ENCODE data around the gene DNA2. TPM values are rescaled to one million over a fixed set of nuclear protein-coding genes. Genes with fewer than 3 reads are reported as not detected.
A peak's percentile ranks its signal among the peaks of the same experiment; 100 is the strongest.

Gene DNA2
- total and polyA plus RNA-seq, 2 of the 13 experiments (the other 11 are each of a cell fraction or from before 2014, with no cell fraction given) = 4.8 to 27.3 TPM

GRCh38 chr10:68385740-68386139 is 86.0 kb downstream of the DNA2 start (continued):
- TF ChIP-seq SMAD3 (CRISPR knock-in tag; IDR thresholded peaks at IDR 0.05) (no peak), FOXM1 (CRISPR knock-in tag; IDR thresholded peaks at IDR 0.05) (no peak), NFE2L1 (CRISPR knock-in tag; IDR thresholded peaks at IDR 0.05; ENCODE audit: borderline replicate concordance) (no peak), ZBTB10 (CRISPR knock-in tag; IDR thresholded peaks at IDR 0.05; ENCODE audit: borderline replicate concordance) (no peak), ATF7 (IDR thresholded peaks at IDR 0.05) (peak; percentile 6; the same call in 1 of the 2 replicates), ATF7 (CRISPR knock-in tag; IDR thresholded peaks at IDR 0.05) (no peak)

DNA sequence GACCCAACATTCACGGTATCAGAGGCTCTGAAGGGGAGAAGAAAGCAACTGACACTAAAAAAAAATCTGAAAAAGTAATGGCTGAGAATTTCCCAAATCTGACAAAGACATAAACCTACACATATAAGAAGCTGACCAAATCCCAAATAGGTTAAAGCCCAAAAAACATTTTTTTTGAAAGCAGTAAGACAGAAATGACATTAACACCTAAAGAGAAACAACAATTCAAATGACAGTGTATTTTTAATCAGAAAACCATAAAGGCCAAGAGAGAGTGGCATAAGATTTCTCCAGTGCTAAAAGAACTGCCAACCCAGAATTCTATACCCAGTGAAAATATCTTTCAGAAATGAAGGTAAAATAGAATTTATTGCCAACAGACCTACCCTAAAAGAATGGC is 100.2 kb downstream of the DNA2 start:
- CTCF ChIA-PET (ENCODE audit: low intra/inter-chr PET ratio, low total read pairs) = no interaction called here

More for the DNA sequence above, 100.2 kb downstream of the DNA2 start:
- BruUV-seq (replicated peaks) = no TSS peak
- H2AFZ ChIP-seq (ENCODE audit: low read length) = no peak overlapping the region
- H3K27me3 ChIP-seq (ENCODE audit: control insufficient read depth in 1 of 2, insufficient read depth in 2 of 2, low read length in 2 of 2) = no peaks in the 10 kb centered on the region
- H4K20me1 ChIP-seq (ENCODE audit: insufficient read depth, low read length) = no peaks in the 10 kb centered on the region; the same call in 1 of the 2 replicates
- H3K9ac ChIP-seq (ENCODE audit: insufficient read depth, low read depth, low read length) = no peak overlapping the region
- POLR2A ChIA-PET = interaction anchor here (0.8 kb wide), 1 partner anchor 529 kb away, joined by 3 read pairs; no protein-coding TSS in a partner anchor
- H3K4me1 ChIP-seq (ENCODE audit: insufficient read depth, low read length) = no peaks in the 10 kb centered on the region
- DNase-seq (ENCODE audit: low spot score) = no peak
- no peak overlapping the region for H3K27ac ChIP-seq (ENCODE audit: extremely low read length, insufficient read depth, low read length)
- in situ Hi-C loops (cut with HindIII; ENCODE audit: extremely low pct_ligation_motif_present, low pct_unique_long_range_greater_than_20kb) = no loop called here
- TF ChIP-seq ZNF354B (CRISPR knock-in tag; IDR thresholded peaks at IDR 0.05) = no peak
- no peak for TF ChIP-seq AGO2 (optimal IDR thresholded peaks at IDR 0.05; ENCODE audit: low read depth, low read length)
- TF ChIP-seq, protein P1, sequence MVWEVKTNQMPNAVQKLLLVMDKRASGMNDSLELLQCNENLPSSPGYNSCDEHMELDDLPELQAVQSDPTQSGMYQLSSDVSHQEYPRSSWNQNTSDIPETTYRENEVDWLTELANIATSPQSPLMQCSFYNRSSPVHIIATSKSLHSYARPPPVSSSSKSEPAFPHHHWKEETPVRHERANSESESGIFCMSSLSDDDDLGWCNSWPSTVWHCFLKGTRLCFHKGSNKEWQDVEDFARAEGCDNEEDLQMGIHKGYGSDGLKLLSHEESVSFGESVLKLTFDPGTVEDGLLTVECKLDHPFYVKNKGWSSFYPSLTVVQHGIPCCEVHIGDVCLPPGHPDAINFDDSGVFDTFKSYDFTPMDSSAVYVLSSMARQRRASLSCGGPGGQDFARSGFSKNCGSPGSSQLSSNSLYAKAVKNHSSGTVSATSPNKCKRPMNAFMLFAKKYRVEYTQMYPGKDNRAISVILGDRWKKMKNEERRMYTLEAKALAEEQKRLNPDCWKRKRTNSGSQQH (CRISPR knock-in tag; IDR thresholded peaks at IDR 0.05; ENCODE audit: low read depth) = no peak
- TF ChIP-seq SNRNP70 (IDR thresholded peaks at IDR 0.05; ENCODE audit: low read depth, low read length) = no peak
- TF ChIP-seq STAT5B (CRISPR knock-in tag; IDR thresholded peaks at IDR 0.05) = no peak
- TF ChIP-seq NPAS2 (CRISPR knock-in tag; IDR thresholded peaks at IDR 0.05; ENCODE audit: borderline replicate concordance) = no peak
- no peak for TF ChIP-seq YEATS4 (CRISPR knock-in tag; IDR thresholded peaks at IDR 0.05; ENCODE audit: borderline replicate concordance)
- no peak for TF ChIP-seq SIN3A (IDR thresholded peaks at IDR 0.05; ENCODE audit: borderline replicate concordance, low read depth, low read length)
- TF ChIP-seq ZNF460 (CRISPR knock-in tag; IDR thresholded peaks at IDR 0.05; ENCODE audit: borderline replicate concordance) = no peak
- no peak for TF ChIP-seq CREB1 (IDR thresholded peaks at IDR 0.05)
- TF ChIP-seq CREB1 (CRISPR knock-in tag; IDR thresholded peaks at IDR 0.05) = no peak
- no peak for TF ChIP-seq SOX13 (IDR thresholded peaks at IDR 0.05)
- TF ChIP-seq SOX13 (CRISPR knock-in tag; conservative IDR thresholded peaks at IDR 0.05 in 1 of 2, IDR thresholded peaks at IDR 0.05 in 1 of 2) = no peak
- H3K4me2 ChIP-seq (ENCODE audit: low read depth, low read length) = no peak overlapping the region
- H3K4me3 ChIP-seq (replicated peaks in 1 of 3; ENCODE audit: insufficient read depth in 1 of 3, low read depth in 2 of 3, low read length in 3 of 3) = no peak overlapping the region
- peaks cover 7 to 31% of the 10 kb centered on the region in 2 experiments; a peak in 4 of 5 replicates for H3K36me3 ChIP-seq (replicated peaks in 1 of 2; ENCODE audit: control insufficient read depth in 1 of 2, insufficient read depth in 2 of 2, low read length in 2 of 2)
- FAIRE-seq = no peak
- WGBS (ENCODE audit: low lambda C conversion rate) = 95% methylated on average over 1 of the region's 1 CpG
- no peaks in the 10 kb centered on the region for H3K79me2 ChIP-seq (ENCODE audit: insufficient read depth, low read length)
- no peak for ATAC-seq
- intact Hi-C loops (cut with micrococcal nuclease; ENCODE audit: unreplicated experiment) = no loop called here
- no peaks in the 10 kb centered on the region for H3K9me3 ChIP-seq (ENCODE audit: low read length)

All from HepG2 (cell line).